GM19023 (cell line): ENCODE measurements around the gene MYO3A.

Source experiments
- ATAC-seq: cut with Tn5 transposase; IDR thresholded peaks from one replicate; pipeline ENCODE4 v1.9.1; 2021; ENCODE audit warnings: mild to moderate bottlenecking, moderate library complexity; ENCODE audit not compliant: unreplicated experiment

MYO3A gene

GRCh38 chr10:25933653-25934608, at the start of gene MYO3A:
MYO3A (plus strand) TSS chr10:25934229; CDS start chr10:25952111, 17,882 bp downstream.
- ATAC-seq, result no peak

DNA sequence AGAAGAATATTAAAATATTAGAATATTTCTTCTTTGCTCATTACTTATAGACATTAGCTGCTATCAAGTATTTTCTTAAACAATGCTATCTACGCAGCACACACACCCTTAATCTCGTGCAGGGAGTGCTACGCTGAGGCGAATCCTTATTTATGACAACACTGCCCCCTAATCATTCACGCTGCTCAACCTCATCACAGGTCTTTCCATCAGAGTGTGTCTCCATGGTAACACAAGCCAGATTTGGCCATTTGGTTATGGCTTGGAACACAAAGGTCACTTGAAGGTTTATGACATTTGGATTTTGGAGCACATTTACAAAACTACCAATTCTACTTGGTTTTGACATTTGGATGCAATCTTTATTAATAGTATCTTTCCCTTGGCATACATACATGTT, 45.4 kb upstream of the MYO3A start:
- no peak for ATAC-seq

DNA sequence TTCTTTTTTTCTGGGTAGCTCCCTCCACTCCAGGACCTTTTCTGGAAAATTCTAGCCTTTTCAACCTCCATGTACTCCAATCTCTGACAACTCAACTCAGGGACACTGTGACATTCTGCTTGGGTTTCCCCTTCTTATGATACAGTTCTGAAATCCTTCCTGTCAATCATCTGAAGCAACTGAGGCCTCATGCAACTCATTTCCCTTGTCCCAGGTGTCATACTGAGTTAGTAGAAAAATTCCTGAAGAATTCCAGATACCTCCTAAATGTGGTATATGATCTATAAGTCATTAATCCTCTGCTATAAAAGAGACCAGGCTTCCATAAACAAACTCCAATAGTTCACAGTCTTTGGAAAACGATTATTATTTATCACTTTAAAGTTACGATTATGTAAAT, 43.0 kb upstream of the MYO3A start:
- no peak for ATAC-seq

DNA sequence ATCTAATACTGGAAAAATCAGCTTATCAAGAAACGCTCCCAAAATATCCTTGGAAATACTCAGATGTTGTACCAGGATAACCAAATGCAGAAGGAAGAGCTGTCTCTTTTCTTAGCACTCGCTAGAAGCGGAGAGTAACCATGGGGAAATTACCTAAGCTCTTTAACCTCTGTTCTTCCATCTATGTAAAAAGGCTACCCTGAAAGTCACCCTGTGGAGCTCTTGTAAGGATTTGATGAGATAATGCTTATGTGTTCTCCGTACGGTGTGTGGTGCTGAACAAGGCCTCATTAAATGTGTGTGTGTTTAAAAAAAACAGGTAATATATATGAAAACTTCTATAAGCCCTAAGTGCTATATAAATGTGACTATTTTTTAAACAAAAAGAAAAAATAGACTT, 38.2 kb upstream of the MYO3A start:
- no peak for ATAC-seq

GRCh38 chr10:25896421-25896820, 37.6 kb upstream of the MYO3A start:
- no peak for ATAC-seq

GRCh38 chr10:25899304-25899703, 34.7 kb upstream of the MYO3A start:
- no peak for ATAC-seq

- no peak for ATAC-seq
These were observed 32.8 kb upstream of the MYO3A start for GRCh38 chr10:25901199-25901598.

- ATAC-seq, result peak; percentile 54
These were observed 32.0 kb upstream of the MYO3A start for GRCh38 chr10:25902002-25902401.

GRCh38 chr10:25907261-25907660, 26.8 kb upstream of the MYO3A start:
- no peak for ATAC-seq

- ATAC-seq, result no peak
These were observed 21.2 kb upstream of the MYO3A start for GRCh38 chr10:25912866-25913265.

GRCh38 chr10:25914776-25915175, 19.3 kb upstream of the MYO3A start:
- ATAC-seq, result no peak

GRCh38 chr10:25934621-25935139, 651 bp downstream of the MYO3A start:
- ATAC-seq, result no peak

- ATAC-seq, result no peak
These were observed 4.4 kb downstream of the MYO3A start for GRCh38 chr10:25938405-25938804.

DNA sequence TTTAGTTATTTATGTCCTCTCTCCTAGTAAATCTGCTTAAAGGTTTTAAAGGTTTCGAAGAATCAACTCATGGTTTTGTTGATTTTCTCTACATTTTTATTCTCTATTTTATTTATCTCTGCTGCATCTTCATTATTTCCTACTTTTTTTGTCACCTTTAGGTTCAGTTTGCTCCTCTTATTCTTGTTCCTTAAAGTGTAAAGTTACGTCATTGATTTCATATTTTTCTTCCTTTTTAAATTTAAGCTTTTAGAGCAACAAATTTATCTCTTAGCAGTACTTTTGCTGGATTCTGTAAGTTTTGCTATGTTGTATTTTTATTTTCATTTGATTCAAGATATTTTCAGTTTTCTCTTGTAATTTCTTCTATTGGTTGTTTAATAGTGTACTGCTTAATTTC, 10.7 kb downstream of the MYO3A start:
- ATAC-seq, result no peak

DNA sequence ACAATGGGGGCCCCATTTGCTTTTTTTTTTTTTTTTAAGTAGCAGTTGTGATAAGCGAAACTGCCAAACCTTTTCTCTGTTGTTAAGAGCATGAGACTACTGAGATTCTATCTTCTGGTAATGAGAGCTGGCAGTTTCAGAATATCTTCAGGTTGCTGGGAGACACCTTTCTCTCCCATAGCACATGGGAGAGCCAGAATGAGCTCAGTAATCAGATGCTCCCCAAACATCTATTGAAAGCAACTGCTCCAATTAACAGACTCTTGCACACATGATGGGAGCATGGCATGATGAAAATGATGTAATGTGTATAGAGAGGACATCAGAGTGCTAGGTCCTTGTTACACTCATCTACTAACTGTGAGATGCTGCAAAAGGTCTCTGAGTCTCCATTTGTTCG, 18.8 kb downstream of the MYO3A start:
- no peak for ATAC-seq

DNA sequence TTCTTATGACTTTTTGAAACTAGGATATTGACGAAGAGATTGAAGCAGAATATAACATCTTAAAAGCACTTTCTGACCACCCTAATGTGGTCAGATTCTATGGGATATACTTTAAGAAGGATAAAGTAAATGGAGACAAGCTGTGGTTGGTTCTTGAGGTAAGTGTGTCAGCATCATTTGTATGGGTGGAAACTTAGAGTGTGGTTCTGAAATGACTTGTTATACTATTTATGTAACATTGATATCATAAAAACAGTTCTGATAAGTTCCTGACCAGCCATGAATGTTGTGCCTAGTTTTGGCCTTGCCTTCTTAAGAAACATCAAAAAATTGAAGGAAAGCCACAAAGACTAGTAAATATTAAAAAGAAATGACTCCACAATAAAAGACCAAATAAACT, 20.8 kb downstream of the MYO3A start:
- no peak for ATAC-seq

GRCh38 chr10:25959540-25960232, 25.7 kb downstream of the MYO3A start:
- ATAC-seq, result no peak

DNA sequence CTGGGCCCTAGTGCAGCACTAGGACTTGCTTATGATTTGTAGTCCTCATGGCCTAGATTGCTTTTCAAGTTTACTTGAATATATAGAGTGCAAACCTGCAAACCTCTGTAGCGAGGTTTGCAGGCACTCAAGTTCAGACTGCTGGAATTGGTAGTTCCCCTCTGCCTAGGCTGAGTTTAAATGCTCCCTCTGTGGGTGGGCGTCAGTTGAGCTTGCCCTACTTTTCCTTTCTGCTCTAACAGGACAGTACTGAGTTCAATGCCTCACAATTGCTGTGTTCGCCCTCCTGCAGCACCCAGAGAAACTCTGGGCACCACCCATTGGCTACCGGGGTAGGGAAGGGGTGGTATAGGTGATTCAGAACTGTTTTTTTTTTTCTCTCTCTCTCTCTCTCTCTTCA, 31.6 kb downstream of the MYO3A start:
- no peak for ATAC-seq

GRCh38 chr10:25966844-25967243, 32.8 kb downstream of the MYO3A start:
- no peak for ATAC-seq

DNA sequence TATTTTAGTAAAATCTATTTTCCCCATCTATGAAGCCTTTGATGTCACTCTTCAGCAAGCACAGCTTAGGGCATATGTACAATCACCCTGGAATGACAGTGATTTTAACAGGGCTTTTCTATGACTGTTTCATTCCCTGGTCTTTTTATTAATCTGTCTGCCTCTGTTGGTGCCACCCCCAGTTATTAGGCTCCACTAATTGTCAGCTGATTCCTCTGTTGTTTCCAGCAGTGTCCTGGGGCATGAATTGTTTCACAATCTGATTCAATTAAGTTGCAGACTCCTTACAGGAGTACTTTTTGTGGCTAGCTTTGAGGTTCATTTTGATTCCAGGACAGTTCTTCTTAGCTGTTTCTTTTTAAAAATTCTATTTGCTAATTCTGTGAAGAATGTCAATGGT, 38.6 kb downstream of the MYO3A start:
- ATAC-seq, result no peak

DNA sequence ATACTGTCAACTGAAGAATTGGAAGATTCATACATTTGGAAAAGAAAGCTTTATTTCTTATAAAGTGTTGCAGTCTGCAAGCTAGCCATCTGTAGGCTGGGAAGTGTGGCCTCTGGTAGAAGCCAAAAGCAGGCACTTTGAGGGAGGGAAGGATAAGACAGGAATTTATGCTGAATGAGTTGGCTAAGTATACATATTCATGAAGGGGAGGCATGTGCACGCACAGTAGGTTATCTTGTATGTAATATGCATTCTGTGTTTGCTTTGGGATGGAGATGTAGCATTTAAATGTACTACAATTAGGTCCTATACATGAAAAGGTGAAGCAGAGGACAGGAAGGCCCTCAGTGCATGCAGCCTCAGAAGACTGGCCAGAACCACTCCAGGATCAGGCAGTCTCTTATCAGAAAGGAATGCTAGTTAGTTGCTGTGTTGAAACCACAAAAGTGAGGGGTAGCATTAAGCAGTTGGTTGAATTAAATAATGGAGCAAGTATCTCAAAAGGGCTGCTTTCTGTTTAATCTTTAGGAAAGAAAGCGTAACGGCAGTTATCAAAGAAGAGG, 40.9 kb downstream of the MYO3A start:
- no peak for ATAC-seq

GRCh38 chr10:25978771-25979170, 44.7 kb downstream of the MYO3A start:
- no peak for ATAC-seq
